ENCODE data around the gene CNOT1. TPM values are rescaled to one million over a fixed set of nuclear protein-coding genes. Genes with fewer than 3 reads are reported as not detected.

CNOT1 gene
- total and polyA plus RNA-seq, 2 of the 4 experiments (the other 2 are of a cell fraction) = 85.5 to 357 TPM

DNA sequence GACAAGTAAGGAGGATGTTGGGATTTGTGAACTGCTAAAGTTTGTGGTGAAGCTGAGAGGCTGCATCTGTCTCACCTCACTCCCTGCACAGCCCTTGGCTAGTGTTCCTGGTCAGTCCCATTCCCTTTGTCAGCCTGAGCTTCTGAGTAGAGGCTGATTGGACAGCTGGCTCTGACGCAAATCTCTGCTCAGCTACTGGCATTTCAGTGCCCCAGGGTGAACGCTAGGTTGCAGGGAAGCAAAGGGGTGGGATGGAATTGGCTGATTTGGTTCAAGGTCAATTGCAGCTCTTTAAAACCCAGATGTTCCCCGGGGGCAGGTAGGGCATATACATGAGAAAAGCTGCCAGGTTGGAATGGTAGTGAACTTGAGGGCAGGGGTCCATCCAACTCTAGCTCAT, 23.1 kb upstream of the CNOT1 start:
- Histone ChIP-seq H2BK120ac (ENCODE audit: low read depth, low read length) (peak overlapping the region; percentile 5), H4K8ac (ENCODE audit: low read depth in 2 of 2, low read length in 2 of 2) (peak overlapping the region in 1 of 2 experiments; percentile 32; a peak in 1 of 4 replicates), H2BK20ac (ENCODE audit: low read depth, low read length) (peak overlapping the region; percentile 76), H3K9ac (ENCODE audit: low read depth, low read length) (no peak overlapping the region), H3K4me2 (ENCODE audit: low read depth, low read length) (0 out of 2 replicates have a peak overlapping the region, but pooled peaks have one; percentile 8), H3K9me3 (ENCODE audit: control insufficient read depth, insufficient read depth, low read length) (no peaks in the 10 kb centered on the region), H3K4me3 (ENCODE audit: insufficient read depth, low read depth, low read length) (no peak overlapping the region), H2BK5ac (ENCODE audit: low read depth, low read length, poor library complexity, severe bottlenecking) (no peak overlapping the region), H2AK9ac (replicated peaks; ENCODE audit: low read depth, low read length, poor library complexity) (peak overlapping the region; percentile 81), H2AK5ac (ENCODE audit: low read depth, low read length) (no peak overlapping the region; the same call in 1 of the 2 replicates), H3K4ac (ENCODE audit: low read depth, low read length) (peak overlapping the region; percentile 24), H3K79me1 (ENCODE audit: low read depth in 1 of 2, low read length in 2 of 2) (no peaks in the 10 kb centered on the region), H3K14ac (replicated peaks; ENCODE audit: low read depth, low read length) (peak overlapping the region; percentile 44), H3K56ac (ENCODE audit: extremely low read depth, insufficient read depth, low read length) (no peak overlapping the region), H4K91ac (ENCODE audit: insufficient read depth, low read depth, low read length) (no peak overlapping the region; the same call in 1 of the 2 replicates), H4K5ac (ENCODE audit: low read depth, low read length) (peak overlapping the region; percentile 77), H3K36me3 (ENCODE audit: control insufficient read depth, insufficient read depth, low read length) (no peaks in the 10 kb centered on the region), H4K20me1 (ENCODE audit: insufficient read depth, low read length) (no peaks in the 10 kb centered on the region), H3K9me1 (ENCODE audit: insufficient read depth, low read length) (peaks cover 4% of the 10 kb centered on the region; the same call in 1 of the 2 replicates), H3K18ac (ENCODE audit: low read depth, low read length) (peak overlapping the region; percentile 24; the same call in 1 of the 2 replicates), H3K4me1 (ENCODE audit: control insufficient read depth, insufficient read depth, low read length) (peaks cover 8% of the 10 kb centered on the region), H3K23ac (ENCODE audit: low read depth, low read length) (no peak overlapping the region), H3K27me3 (ENCODE audit: control insufficient read depth, insufficient read depth, low read length) (peaks cover 2% of the 10 kb centered on the region; the same call in 1 of the 2 replicates), H2BK15ac (ENCODE audit: low read depth, low read length) (no peak overlapping the region), H2AFZ (replicated peaks; ENCODE audit: low read length, poor library complexity) (peak overlapping the region; percentile 82), H3K27ac (ENCODE audit: insufficient read depth, low read length) (no peak overlapping the region)
- intact Hi-C loops (cut with micrococcal nuclease) = no loop called here
- ATAC-seq (ENCODE audit: low read depth) (peak; percentile 77), DNase-seq (peak; percentile 60)
- dilution Hi-C loops (cut with HindIII; ENCODE audit: low sequenced_read_pairs, unreplicated experiment) = no loop called here
- in situ Hi-C loops (cut with MboI; ENCODE audit: low sequenced_read_pairs) = loop anchor here (10.0 kb wide), 1 partner anchor 318 kb away; no protein-coding TSS in a partner anchor
- BruUV-seq (replicated peaks) = no TSS peak
- WGBS, 2 experiments (ENCODE audit: extremely low coverage in 2 of 2, insufficient read length in 1 of 2) = no CpG with 5 or more reads among the region's 3 CpGs
- ChIA-PET CTCF (interaction anchor here (0.7 kb wide), 1 partner anchor 73 kb away, joined by 5 read pairs; no protein-coding TSS in a partner anchor), POLR2A (ENCODE audit: unreplicated experiment) (no interaction called here)
- no peak for TF ChIP-seq FOS (IDR thresholded peaks at IDR 0.05; ENCODE audit: low read depth, low read length)
- no peak for TF ChIP-seq MAZ (IDR thresholded peaks at IDR 0.05; ENCODE audit: borderline replicate concordance, low read depth, low read length)
- TF ChIP-seq, protein P1, sequence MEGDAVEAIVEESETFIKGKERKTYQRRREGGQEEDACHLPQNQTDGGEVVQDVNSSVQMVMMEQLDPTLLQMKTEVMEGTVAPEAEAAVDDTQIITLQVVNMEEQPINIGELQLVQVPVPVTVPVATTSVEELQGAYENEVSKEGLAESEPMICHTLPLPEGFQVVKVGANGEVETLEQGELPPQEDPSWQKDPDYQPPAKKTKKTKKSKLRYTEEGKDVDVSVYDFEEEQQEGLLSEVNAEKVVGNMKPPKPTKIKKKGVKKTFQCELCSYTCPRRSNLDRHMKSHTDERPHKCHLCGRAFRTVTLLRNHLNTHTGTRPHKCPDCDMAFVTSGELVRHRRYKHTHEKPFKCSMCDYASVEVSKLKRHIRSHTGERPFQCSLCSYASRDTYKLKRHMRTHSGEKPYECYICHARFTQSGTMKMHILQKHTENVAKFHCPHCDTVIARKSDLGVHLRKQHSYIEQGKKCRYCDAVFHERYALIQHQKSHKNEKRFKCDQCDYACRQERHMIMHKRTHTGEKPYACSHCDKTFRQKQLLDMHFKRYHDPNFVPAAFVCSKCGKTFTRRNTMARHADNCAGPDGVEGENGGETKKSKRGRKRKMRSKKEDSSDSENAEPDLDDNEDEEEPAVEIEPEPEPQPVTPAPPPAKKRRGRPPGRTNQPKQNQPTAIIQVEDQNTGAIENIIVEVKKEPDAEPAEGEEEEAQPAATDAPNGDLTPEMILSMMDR (conservative IDR thresholded peaks at IDR 0.05; ENCODE audit: low read depth, low read length) = no peak
- no peak for TF ChIP-seq MAFK (IDR thresholded peaks at IDR 0.05; ENCODE audit: low read depth, low read length)
- TF ChIP-seq BHLHE40 (IDR thresholded peaks at IDR 0.05; ENCODE audit: low read depth, low read length) = no peak
- TF ChIP-seq, protein P2, sequence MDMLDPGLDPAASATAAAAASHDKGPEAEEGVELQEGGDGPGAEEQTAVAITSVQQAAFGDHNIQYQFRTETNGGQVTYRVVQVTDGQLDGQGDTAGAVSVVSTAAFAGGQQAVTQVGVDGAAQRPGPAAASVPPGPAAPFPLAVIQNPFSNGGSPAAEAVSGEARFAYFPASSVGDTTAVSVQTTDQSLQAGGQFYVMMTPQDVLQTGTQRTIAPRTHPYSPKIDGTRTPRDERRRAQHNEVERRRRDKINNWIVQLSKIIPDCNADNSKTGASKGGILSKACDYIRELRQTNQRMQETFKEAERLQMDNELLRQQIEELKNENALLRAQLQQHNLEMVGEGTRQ (IDR thresholded peaks at IDR 0.05; ENCODE audit: low read depth, low read length) = no peak
- no peak for TF ChIP-seq NFE2L2 (IDR thresholded peaks at IDR 0.05; ENCODE audit: low read depth, low read length)
- no peak for TF ChIP-seq RFX5 (IDR thresholded peaks at IDR 0.05; ENCODE audit: low read depth, low read length)
- no peak for TF ChIP-seq RCOR1 (IDR thresholded peaks at IDR 0.05; ENCODE audit: insufficient replicate concordance, low read length)

Measured in IMR-90 (cell line).